ENCODE data around the gene E2F4.

DNA sequence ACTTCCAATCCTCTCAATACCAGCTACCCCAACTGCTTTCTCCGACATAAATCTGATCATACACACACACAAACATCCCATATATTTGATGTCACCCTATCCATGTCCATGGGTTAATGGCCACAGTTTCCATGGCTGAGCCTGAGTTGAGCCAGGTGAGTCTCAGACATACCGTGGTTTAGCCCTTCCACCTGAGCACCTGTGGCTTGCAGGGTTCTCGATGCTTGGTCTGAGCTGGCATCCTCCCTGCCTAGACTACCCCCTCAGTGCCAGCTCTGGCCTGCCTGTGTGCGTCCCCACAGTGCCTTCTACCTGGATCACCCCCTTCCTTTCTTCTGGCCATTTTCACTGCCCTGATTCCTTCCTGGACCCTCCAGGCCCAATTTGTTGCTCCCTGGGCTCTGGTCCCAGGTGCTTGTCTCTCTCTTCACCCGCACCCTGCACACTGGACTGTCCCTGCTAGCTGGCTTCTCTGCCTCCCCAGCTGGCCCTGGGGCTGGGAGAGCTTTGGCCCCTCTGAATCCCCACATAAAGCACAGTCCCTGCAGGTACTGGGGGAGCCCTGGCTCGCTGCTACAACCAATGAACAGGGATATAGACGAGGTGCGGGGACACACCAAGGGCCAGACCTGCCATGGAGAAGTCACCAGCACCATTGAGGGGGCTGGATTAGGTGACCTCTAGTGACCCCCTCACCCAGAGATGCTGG is 14.3 kb downstream of the E2F4 start:
- no peak for TF ChIP-seq BHLHE40 (IDR thresholded peaks at IDR 0.05; ENCODE audit: borderline replicate concordance)
- TF ChIP-seq SUZ12 (IDR thresholded peaks at IDR 0.05) = no peak
- TF ChIP-seq L3MBTL2 (conservative IDR thresholded peaks at IDR 0.05) = no peak
- no peak for TF ChIP-seq FOXM1 (IDR thresholded peaks at IDR 0.05; ENCODE audit: borderline replicate concordance)
- TF ChIP-seq ARNT (IDR thresholded peaks at IDR 0.05) = no peak

Data from HEK293T (cell line).